NCI-H2196 treated with DMSO at 0.1 percent for 48 hours (cell line): Measurements from ENCODE around the gene LCN6.

Experiments used
- DNase-seq: peaks from one replicate; lab custom pipeline; 2025; ENCODE audit not compliant: unreplicated experiment; lab: John Stamatoyannopoulos, UW

The LCN6 gene

DNA sequence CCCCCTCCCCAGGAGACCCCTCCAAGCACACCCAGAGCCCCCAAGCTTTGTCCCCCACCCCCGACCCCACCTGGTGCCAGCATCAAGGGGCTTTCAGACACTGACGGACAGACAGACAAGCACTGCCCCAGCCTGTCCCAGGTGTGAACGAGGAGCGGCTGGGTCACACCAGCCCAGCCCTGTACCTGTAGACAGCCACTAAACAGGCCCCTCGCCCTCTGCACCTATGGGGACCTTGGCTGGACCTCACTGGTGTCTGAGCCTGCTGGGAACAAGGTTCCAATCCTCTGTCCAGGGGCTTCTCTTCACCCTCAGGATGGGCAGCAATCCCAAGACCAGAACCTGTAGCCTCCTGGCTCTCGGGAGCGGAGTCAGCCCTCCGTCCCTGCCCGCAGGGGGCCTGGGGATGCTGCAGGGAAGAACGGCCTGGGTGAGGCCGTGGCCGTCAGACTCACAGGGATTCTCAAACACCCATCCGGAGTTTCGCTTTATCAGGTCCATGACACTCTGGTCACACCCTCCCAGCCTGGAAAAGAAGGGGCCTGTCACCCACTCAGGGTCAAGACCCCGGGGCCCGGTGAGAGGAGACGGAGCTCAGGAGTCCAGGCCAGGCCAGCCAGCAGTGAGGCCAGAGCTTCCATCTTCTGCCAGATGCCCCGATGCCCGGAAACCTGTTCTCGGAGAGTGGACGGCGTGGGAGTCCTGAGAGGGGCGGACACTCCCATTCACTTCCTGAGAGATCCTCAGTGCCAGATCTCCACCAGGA, 2.8 kb downstream of the LCN6 start:
- no peak for DNase-seq

GRCh38 chr9:136744773-136745172, 3.6 kb downstream of the LCN6 start:
- no peak for DNase-seq

DNA sequence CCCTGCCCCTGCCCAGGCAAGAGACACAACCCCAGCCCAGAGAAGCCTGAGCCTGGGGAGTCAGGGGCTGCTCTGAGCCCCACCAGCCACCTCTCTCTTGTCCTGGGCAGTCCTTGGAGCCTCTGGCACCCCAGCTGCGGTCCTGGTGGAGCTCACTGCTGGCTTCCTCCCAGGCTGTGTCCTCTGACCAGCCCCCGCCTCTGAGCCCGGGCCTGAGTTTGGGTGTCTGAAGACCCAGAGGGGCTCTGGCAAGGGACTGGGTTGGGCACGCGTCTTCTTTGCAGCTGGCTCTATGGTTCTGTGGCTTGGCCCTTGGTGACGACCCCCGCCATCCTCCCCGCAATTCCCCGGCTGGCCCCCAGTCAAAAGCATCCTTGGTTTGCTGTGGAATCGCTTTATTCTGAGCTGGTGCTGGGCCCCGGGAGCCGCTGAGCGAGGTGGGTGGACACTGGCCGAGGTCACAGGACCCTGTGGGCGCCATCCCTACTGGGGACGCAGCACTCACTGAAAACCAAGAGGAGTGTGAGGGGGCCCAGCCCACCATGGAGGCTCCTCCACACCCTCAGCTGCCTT, 4.6 kb downstream of the LCN6 start:
- DNase-seq: no peak

DNA sequence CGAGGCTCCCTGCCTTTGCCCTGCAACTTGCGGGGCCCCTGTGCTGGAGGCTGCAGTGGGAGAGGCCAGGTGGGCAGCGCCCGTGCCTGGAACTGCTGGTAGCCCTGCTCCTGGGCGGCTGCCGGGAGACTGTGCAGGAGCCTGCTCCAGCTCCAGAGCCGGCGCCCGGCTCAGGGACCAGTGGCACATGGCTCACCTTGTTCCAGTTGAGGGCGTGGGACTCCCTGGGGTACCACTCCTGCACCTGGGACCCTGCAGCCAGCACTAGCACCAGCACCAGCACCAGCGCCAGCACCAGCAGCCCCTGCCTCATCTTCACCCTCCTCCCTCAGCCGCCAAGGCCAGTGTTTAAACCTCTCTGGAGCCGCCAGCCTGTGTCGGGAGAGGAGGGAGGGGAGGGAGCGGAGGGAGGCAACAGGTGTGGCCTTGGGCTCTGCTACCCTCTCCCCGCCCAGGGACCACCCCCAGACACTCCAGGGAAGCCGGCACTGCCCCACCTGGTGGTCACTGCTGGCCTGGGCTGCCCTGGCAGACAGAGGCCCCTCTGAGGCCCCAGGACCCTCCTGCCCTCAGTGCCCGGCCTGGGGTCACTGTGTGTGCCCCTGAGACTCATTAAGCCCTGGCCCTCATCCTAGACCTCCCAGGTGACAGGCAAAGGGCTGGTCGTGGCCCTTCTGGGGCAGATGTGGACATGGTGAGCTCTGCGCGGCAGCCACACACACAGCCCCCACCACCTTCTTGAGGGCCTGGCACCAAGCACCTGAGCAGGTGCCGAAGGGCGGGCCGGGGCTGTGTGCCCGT, 5.5 kb downstream of the LCN6 start, which contains the start of gene LCN10:
TSS of gene LCN10 (minus strand) at position 350 of the 801 bp plus-strand sequence. CDS start at position 313, 37 bp downstream.
- DNase-seq: no peak

- DNase-seq: no peak
Measured at GRCh38 chr9:136741883-136742571, 6.3 kb downstream of the LCN6 start.

GRCh38 chr9:136740971-136741882, 7.1 kb downstream of the LCN6 start:
- DNase-seq: no peak

GRCh38 chr9:136740491-136740890, 7.8 kb downstream of the LCN6 start:
- DNase-seq: no peak

- DNase-seq: no peak
Measured at GRCh38 chr9:136740069-136740468, 8.3 kb downstream of the LCN6 start.

GRCh38 chr9:136739509-136739908, 8.8 kb downstream of the LCN6 start:
- no peak for DNase-seq

GRCh38 chr9:136738960-136739359, 9.4 kb downstream of the LCN6 start:
- no peak for DNase-seq

- no peak for DNase-seq
Measured at GRCh38 chr9:136735812-136736480, 12.4 kb downstream of the LCN6 start.

GRCh38 chr9:136734837-136735496, 13.4 kb downstream of the LCN6 start:
- no peak for DNase-seq

GRCh38 chr9:136733611-136734010, 14.7 kb downstream of the LCN6 start:
- no peak for DNase-seq

GRCh38 chr9:136732444-136733178, 15.7 kb downstream of the LCN6 start:
- no peak for DNase-seq

DNA sequence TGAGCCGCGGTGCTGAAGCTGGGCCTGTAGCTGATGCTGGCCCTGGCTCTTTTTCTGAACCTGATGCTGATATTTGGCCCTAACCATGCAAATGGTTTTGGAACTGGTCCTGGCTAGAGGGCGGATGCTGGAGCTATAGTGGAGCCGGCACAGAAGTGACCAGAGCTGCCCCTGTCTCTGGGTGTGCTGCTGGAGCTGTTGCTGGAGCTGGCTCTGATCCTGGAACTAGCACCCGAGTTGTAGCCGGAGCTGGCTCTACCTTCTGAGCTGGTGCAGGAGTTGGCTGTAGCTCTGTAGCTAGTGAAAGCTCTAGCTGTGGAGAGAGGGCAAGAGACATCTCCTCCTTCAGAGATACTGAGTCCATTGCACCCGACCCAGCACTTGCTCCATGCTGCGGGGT, 18.4 kb downstream of the LCN6 start:
- no peak for DNase-seq

DNA sequence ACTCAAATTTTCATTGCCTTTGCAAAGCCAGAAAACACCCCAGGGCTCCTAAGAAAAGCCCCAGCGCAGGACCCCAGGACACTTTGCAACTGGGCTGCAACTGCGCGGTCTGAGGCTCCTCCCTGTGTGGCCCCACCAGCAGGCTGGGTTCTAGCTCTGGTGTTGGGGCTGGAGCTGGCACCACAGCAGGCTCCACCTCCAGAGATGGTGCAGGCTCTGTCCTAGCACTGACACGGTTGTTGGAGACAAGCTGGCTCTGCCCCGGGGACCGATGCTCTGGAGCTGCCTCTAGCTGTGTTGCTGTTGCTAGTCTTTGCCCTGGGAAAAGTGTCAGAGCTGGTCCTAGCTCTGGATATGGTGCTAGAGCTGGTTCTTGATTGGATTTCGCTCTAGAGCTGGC, 19.2 kb downstream of the LCN6 start:
- no peak for DNase-seq

DNA sequence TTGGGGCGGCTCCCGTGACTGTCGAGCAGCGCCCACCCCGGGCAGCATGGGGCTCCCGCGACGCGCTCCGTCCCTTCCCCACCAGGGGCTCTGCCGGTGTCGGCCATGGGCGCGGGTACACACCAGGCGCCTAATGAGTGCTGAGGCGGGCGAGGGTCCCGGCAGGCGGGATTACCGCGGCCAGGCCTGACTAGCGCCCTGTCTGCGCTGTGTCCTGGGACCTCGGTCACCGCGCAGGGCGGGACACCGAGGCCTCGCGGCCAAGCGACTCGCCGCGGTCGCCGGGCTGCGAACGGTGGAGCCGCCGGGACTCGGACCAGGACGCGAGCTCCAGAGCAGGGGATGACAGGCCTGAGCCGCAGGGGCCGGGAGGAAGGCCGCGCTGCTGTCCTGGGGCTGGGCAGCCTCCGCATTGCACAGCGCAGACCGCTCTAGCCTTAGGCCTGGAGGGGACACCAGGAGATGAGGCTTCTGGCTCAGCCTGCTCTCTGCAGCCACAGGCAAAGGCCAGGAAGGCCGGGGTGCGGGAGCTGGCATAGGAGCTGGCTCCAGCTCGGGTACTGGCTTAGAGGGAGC, 19.7 kb downstream of the LCN6 start:
- no peak for DNase-seq

GRCh38 chr9:136728080-136728547, 20.2 kb downstream of the LCN6 start:
- peak; percentile 64 for DNase-seq
